ENCODE results near the gene EIF2B4.
"Not testable (repeated sequence)": the region's sequence is repeated elsewhere in the genome, so short reads cannot be mapped to it uniquely, and the experiment has no call there.

Gene EIF2B4

DNA sequence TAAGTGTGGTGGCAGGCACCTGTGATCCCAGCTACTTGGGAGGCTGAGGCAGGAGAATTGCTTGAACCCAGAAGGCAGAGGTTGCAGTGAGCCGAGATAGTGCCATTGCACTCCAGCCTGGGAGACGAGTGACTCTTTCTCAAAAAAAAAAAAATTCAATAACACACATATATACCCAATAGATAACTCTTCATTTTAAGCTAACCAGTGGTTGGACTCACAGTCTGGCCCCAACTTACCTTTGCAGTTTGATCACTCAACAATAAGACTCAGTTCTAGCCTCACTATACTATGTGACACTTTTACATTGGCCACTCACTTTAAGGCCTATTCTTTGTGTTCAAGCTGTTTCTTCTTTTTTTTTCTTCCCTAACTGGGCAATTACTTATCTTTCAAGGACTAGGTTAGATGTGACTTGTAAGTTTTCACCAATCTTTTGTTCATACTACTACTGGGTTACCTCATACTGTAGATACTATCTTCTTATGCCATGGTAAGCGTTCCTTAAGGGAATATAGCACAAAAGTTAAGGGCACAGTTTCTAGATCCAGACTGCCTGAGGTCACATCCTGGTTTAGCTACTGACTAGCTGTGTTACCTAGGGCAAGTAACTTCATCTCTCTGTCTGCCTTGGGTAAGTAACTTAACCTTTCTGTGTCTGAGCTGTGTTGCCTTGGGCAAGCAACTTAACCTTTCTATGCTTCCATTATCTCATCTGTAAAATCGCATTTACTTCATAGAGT lies 7.3 kb downstream of the EIF2B4 start:
- no peak overlapping the region for H3K27ac ChIP-seq
- TF ChIP-seq, protein P1, sequence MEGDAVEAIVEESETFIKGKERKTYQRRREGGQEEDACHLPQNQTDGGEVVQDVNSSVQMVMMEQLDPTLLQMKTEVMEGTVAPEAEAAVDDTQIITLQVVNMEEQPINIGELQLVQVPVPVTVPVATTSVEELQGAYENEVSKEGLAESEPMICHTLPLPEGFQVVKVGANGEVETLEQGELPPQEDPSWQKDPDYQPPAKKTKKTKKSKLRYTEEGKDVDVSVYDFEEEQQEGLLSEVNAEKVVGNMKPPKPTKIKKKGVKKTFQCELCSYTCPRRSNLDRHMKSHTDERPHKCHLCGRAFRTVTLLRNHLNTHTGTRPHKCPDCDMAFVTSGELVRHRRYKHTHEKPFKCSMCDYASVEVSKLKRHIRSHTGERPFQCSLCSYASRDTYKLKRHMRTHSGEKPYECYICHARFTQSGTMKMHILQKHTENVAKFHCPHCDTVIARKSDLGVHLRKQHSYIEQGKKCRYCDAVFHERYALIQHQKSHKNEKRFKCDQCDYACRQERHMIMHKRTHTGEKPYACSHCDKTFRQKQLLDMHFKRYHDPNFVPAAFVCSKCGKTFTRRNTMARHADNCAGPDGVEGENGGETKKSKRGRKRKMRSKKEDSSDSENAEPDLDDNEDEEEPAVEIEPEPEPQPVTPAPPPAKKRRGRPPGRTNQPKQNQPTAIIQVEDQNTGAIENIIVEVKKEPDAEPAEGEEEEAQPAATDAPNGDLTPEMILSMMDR (conservative IDR thresholded peaks at IDR 0.05), result no peak

DNA sequence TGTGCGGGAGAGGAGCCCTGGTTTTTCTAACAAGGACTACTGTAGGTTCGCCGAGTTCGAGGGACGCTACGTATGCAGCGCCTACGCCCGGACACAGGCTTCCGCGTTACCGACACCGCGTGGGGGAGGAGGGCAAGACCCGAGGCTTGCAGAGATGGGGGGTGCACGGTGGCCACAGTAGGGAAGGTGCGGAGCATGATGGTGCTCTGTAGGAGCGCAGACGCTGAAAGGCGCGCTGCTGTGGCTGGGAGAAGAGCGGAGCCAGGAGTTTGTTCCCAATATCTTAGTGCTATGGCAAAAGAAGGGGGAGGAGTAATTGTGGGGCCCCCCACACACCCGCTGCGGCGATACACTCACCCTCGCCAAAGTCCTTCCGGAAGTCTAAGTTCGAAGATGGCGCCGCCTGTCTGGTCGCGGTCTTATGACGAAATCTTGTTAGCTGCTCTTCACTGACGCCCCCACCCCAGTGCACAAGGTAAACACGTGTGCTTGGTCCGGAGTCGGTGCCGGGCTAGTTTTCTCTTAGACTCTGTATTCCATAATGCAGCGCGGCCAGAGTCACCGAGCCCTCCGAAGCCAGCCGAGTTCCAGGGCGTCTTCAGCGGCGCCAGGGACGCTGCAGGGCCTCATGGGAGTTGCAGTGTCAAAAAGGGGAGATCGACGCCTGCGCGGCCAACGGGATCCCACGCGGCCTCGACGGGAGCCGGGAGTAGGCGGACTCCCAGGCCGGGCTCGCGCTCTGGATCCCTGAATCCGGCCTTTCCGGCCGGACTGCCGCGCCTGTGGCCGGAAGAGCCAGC lies 13.6 kb downstream of the EIF2B4 start, which contains the start of gene GTF3C2:
Gene GTF3C2, minus strand, starts transcription at position 383 of the 800 bp plus-strand sequence. CDS start 13,210 bp downstream, outside the sequence.
- H3K27ac ChIP-seq, result peak within 1 kb of the TSS; percentile 95
- TF ChIP-seq, protein P1 (conservative IDR thresholded peaks at IDR 0.05), result no peak

DNA sequence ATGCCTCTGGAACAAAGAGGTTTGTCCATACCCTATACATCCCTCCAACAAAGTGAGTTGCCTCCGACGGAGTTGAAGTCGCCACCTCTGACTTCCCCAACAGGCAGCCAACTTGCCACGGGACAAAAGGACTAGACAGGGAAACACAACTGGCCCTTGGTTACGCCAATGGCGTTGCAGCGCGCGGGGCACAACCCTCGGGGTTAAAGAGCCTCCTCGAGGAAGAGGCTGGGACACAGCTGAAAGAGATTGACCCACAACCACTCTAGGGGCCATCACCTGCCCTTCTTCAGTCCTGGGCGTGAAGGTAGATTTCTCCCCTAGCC lies 14.1 kb downstream of the EIF2B4 start:
- H3K27ac ChIP-seq, result peak overlapping the region; percentile 95
- TF ChIP-seq, protein P1 (conservative IDR thresholded peaks at IDR 0.05), result no peak

DNA sequence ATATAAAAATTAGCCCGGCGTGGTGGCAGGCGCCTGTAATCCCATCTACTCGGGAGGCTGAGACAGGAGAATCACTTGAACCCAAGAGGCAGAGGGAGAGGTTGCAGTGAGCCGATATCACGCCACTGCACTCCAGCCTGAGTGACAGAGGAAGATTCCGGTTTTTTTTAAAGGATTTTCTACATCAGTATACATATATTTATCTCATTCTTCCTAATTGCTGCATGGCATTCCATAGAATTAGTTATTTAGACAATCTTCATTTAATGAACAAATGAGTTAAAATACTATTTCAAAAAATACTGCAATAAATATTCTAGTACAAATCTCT lies 15.6 kb downstream of the EIF2B4 start:
- no peak overlapping the region for H3K27ac ChIP-seq
- TF ChIP-seq, protein P1 (conservative IDR thresholded peaks at IDR 0.05), result no peak

DNA sequence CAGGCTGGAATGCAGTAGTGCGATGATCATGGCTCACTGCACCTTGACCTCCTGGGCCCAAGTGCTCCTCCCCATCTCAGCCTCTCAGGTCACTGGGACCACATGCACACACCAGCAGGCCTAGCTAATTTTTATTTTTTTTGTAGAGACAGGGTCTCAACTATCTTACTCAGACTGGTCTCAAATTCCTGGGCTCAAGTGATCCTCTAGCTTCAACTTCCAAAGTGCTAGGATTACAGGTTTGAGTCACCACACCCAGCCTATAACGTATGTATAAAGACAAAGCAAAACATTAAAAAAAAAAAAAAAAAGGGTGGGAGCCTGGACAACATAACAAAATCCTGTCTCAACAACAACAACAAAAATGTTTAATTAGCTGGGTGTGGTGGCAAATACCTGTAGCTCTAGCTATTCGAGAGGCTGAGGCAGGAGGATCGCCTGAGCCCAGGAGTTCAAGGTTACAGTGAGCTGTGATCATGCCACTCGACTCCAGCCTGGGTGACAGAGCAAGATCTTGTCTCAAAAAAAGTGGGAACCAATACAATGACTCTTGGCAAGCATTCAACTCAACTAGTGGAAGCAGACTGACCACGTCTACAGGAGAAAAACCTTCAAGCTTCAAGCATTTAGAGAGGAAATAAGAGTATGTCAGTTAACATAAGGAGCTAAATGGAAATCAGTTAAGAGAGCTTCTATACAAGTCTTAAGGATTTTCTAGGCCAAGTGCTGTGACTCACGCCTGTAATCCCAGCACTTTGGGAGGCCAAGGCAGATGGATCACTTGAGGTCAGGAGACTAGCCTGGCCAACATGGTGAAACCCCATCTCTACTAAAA lies 16.2 kb downstream of the EIF2B4 start:
- no peak overlapping the region for H3K27ac ChIP-seq
- TF ChIP-seq, protein P1 (conservative IDR thresholded peaks at IDR 0.05), result no peak

DNA sequence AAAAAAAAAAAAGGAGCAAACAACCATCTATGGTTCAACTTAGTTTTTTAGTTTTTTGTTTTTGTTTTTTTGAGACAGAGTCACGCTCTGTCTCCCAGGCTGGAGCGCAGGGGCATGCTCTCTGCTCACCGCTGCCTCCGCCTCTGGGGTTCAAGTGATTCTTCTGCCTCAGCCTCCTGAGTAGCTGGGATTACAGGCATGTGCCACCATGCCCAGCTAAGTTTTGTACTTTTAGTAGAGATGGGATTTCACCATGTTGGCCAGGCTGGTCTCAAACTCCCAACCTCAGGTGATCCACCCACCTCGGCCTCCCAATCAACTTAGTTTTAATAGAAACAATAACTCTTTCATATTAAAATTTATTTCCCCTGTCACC lies 16.8 kb downstream of the EIF2B4 start:
- H3K27ac ChIP-seq, result not testable (repeated sequence)

DNA sequence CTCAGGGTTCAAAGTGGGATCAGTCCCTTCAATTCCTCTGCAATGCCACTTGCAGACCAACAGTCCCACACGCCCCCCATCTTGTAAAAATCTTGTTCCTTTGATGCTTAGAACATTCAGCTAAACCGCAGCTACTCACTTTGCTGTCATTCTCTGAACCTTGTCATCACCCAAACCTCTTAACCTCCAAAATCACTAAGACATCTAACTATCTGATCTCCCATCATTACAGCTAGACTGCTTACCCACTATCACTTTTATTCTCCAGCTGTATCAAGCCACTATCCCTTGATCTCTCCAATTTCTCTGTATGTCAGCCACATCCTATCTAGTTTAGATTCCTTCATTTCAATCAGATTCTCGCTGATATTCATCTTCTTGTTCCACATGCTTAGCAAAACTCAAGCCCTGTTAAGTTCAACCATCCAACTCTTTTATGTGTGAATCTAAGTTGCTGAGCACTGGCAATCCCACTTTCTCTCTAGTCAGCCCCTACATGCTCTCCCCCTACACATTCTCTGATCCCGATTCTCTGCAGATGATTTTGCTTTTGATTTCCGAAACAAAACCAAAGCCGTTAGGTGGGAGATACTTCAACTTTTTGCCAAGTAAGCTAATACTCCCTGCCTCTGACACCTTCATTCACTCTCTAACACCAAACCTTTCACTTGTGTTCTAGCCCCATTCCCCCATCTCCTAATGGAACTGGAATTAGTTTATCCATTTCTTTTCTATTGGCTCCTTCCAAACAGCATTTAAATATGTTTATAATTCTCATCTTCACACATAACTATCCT lies 18.1 kb downstream of the EIF2B4 start:
- TF ChIP-seq, protein P1 (conservative IDR thresholded peaks at IDR 0.05), result no peak
- no peak overlapping the region for H3K27ac ChIP-seq
